ENCODE results near the gene SPAG9.

- no peak for TF ChIP-seq CTCF (IDR thresholded peaks at IDR 0.05 in 4 of 5, conservative IDR thresholded peaks at IDR 0.05 in 1 of 5)
- no peak for TF ChIP-seq POLR2A (IDR thresholded peaks at IDR 0.05)
These were observed 28.5 kb upstream of the SPAG9 start for GRCh38 chr17:51149163-51149562.

Measured in gastrocnemius medialis (tissue), 4 donors.